BLaER1 (cell line): ENCODE data around the gene ZC3H15.

ENCODE experiments used
- H3K27ac ChIP-seq: shearing (Covaris generic); formaldehyde crosslinking; 2 replicates; pipeline ENCODE4 v1.8.1; 2022
- H3K27me3 ChIP-seq: shearing (Covaris generic); formaldehyde crosslinking; 2 replicates; pipeline ENCODE4 v1.8.1; 2022
- H3K36me3 ChIP-seq: shearing (Covaris generic); formaldehyde crosslinking; 2 replicates; pipeline ENCODE4 v1.8.1; 2022
- H3K4me1 ChIP-seq: shearing (Covaris generic); formaldehyde crosslinking; 2 replicates; pipeline ENCODE4 v1.8.1; 2022
- H3K4me2 ChIP-seq: shearing (Covaris generic); formaldehyde crosslinking; 2 replicates; pipeline ENCODE4 v1.8.1; 2022
- H3K4me3 ChIP-seq: shearing (Covaris generic); formaldehyde crosslinking; 2 replicates; pipeline ENCODE4 v1.8.1; 2022
- H3K9ac ChIP-seq: shearing (Covaris generic); formaldehyde crosslinking; 2 replicates; pipeline ENCODE4 v1.8.1; 2022
- H3K9me3 ChIP-seq: shearing (Covaris generic); formaldehyde crosslinking; 2 replicates; pipeline ENCODE4 v1.8.1; 2022
- H4K20me1 ChIP-seq: shearing (Covaris generic); formaldehyde crosslinking; 2 replicates; pipeline ENCODE4 v1.8.1; 2022
- Cebpa-rat ChIP-seq: shearing (Covaris generic); IDR thresholded peaks from 2 replicates; pipeline ENCODE4 v1.8.1; 2022

Gene ZC3H15

DNA sequence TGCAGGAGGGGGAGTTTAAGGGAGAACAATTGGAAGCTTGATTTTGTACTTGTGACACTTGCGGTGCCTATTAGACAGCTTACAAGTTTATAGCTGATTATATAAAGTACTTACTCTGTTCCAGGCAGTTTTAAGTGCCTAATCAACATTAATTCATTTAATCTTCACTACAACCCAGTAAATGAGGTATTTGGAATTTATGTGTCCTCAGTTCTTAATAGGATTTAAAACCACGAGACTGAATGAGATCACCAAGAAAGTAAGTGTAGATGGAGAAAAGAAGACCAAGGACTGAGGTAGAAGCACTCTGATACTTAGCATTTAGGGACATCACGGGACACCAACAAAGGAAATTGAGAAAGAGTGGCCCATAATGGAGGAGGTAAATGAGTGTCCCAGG is 49.8 kb downstream of the ZC3H15 start:
- no peak overlapping the region for H3K4me2 ChIP-seq
- H3K4me1 ChIP-seq, result no peaks in the 10 kb centered on the region
- no peaks in the 10 kb centered on the region for H3K9me3 ChIP-seq
- no peak for TF ChIP-seq Cebpa-rat
- H4K20me1 ChIP-seq, result no peaks in the 10 kb centered on the region
- no peaks in the 10 kb centered on the region for H3K36me3 ChIP-seq
- H3K27me3 ChIP-seq, result no peaks in the 10 kb centered on the region
- no peak overlapping the region for H3K27ac ChIP-seq
- H3K4me3 ChIP-seq, result no peak overlapping the region
- H3K9ac ChIP-seq, result no peak overlapping the region

DNA sequence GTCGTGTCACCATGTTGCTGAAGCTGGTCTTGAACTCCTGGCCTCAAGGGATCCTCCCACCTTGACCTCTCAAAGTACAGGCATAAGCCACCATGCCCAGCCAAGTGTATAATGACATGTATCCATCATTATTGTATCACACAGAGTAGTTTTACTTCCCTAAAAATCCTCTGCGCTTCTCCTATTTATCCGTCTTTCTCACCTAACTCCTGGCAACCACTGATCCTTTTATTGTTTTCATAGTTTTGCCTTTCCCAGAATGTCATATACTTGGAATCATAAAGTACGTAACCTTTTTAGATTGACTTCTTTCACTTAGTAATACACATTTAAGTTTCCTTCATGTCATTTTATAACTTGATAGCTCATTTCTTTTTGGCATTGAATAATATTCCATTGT is 51.0 kb downstream of the ZC3H15 start:
- no peak for TF ChIP-seq Cebpa-rat
- Histone ChIP-seq H3K27me3 (no peaks in the 10 kb centered on the region), H3K4me2 (no peak overlapping the region), H3K36me3 (no peaks in the 10 kb centered on the region), H3K9me3 (no peaks in the 10 kb centered on the region), H3K4me3 (no peak overlapping the region), H4K20me1 (no peaks in the 10 kb centered on the region), H3K27ac (no peak overlapping the region), H3K9ac (no peak overlapping the region), H3K4me1 (no peaks in the 10 kb centered on the region)

GRCh38 chr2:186540941-186541340 is 54.9 kb downstream of the ZC3H15 start:
- no peak overlapping the region for H3K27ac ChIP-seq

DNA sequence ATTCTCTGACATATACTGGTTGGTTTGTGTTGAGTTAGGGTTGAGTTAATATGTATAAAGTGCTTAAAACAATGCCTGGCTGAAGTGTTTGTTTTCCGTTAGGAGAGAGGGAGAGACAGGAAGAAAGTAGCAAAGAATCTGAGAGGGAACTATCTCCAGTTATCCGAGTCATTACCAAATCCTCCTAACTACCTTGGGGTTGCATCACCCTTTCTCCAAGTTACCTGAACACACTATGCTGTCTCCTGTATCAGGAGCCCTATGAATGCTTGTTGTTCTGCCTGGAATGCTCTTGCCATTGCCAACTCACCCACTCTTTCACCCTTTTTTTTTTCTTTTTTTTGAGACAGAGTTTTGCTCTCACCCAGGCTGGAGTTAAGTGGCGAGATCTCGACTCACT is 55.9 kb downstream of the ZC3H15 start:
- H3K9me3 ChIP-seq, result no peaks in the 10 kb centered on the region
- H3K9ac ChIP-seq, result no peak overlapping the region
- H3K4me2 ChIP-seq, result no peak overlapping the region
- no peaks in the 10 kb centered on the region for H3K4me1 ChIP-seq
- H3K27ac ChIP-seq, result no peak overlapping the region
- no peaks in the 10 kb centered on the region for H3K36me3 ChIP-seq
- H3K27me3 ChIP-seq, result no peaks in the 10 kb centered on the region
- no peak for TF ChIP-seq Cebpa-rat
- no peaks in the 10 kb centered on the region for H4K20me1 ChIP-seq
- no peak overlapping the region for H3K4me3 ChIP-seq

More at GRCh38 chr2:186540941-186541340, 54.9 kb downstream of the ZC3H15 start:
- H3K4me2 ChIP-seq, result no peak overlapping the region
- H3K9me3 ChIP-seq, result no peaks in the 10 kb centered on the region
- H3K27me3 ChIP-seq, result no peaks in the 10 kb centered on the region
- TF ChIP-seq Cebpa-rat, result no peak
- no peaks in the 10 kb centered on the region for H3K36me3 ChIP-seq
- H4K20me1 ChIP-seq, result no peaks in the 10 kb centered on the region
- no peaks in the 10 kb centered on the region for H3K4me1 ChIP-seq
- no peak overlapping the region for H3K4me3 ChIP-seq
- H3K9ac ChIP-seq, result no peak overlapping the region

DNA sequence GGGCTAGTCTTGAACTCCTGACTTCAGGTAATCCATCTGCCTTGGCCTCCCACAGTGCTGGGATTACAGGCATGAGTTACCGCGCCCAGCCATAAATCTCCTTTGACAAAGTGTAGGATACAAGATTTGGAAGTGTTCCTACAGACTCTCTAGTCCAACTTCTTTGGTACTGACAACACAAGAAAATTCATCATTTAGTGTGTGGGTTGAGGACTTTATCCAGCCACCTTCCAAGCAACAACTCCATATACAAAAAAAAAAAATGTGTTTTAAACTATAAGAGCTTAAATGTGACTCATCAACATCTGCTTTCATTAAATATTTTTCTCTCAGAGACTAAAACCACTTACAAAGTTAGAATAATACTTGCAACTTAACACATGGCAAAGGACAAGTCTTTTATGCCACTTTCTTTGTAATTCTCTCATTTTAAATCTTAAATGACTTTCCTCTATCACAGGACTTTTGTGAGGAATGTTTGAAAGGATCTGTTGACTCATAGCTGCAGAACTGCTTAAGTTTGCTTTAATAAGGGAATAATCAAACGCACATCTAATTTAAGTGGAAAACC is 57.6 kb downstream of the ZC3H15 start:
- Histone ChIP-seq H3K9ac (no peak overlapping the region), H4K20me1 (no peaks in the 10 kb centered on the region), H3K4me1 (no peaks in the 10 kb centered on the region), H3K36me3 (no peaks in the 10 kb centered on the region), H3K27ac (no peak overlapping the region), H3K9me3 (no peaks in the 10 kb centered on the region), H3K4me3 (no peak overlapping the region), H3K27me3 (no peaks in the 10 kb centered on the region), H3K4me2 (no peak overlapping the region)
- no peak for TF ChIP-seq Cebpa-rat

DNA sequence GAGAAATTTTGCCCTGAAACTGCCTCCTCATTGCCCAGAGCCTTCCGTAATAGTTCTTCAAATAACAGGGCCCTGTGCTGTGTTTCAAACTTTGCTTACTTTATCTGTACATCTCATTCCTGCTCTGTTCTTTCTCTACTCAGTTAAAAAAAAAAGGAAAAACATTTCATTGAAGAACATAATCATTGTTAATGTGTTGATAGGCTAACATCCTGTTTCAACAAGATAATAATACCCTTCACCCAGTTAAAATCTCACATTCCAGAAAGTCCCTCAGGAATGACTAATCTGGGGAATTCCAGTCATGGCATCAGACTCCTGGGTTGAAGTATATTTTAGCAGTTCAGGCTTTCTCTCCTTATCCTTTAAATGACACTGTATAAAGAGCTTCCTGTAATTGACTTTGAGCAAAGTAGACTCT is 58.2 kb downstream of the ZC3H15 start:
- no peak overlapping the region for H3K4me3 ChIP-seq
- no peak overlapping the region for H3K27ac ChIP-seq
- no peak for TF ChIP-seq Cebpa-rat
- H3K27me3 ChIP-seq, result no peaks in the 10 kb centered on the region
- no peaks in the 10 kb centered on the region for H4K20me1 ChIP-seq
- no peaks in the 10 kb centered on the region for H3K9me3 ChIP-seq
- H3K9ac ChIP-seq, result no peak overlapping the region
- H3K36me3 ChIP-seq, result no peaks in the 10 kb centered on the region
- H3K4me1 ChIP-seq, result no peaks in the 10 kb centered on the region
- H3K4me2 ChIP-seq, result no peak overlapping the region

DNA sequence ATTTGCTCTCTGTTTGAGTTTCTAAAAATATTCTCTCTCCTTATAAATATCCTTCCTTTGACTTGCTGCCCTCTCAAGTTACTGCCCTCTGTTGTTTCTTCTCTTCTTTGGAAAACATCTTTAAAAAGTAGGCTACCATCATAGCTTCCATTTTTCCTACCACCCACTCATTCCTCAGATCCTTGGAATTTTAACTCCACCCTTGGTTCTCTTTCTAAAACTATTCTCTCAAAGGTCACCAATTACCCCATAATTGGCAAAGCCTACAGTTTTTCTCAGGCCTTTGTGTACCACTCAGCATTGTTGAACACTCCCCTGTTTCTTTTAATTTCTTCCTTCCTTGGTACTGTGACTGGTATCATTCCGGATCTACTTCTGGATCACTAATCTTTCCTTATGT is 60.8 kb downstream of the ZC3H15 start:
- Histone ChIP-seq H3K4me3 (no peak overlapping the region), H3K4me1 (no peaks in the 10 kb centered on the region), H3K36me3 (no peaks in the 10 kb centered on the region), H3K27ac (no peak overlapping the region), H3K4me2 (no peak overlapping the region), H3K9ac (no peak overlapping the region), H3K27me3 (no peaks in the 10 kb centered on the region), H3K9me3 (no peaks in the 10 kb centered on the region), H4K20me1 (no peaks in the 10 kb centered on the region)
- TF ChIP-seq Cebpa-rat, result no peak

- Histone ChIP-seq H3K9me3 (no peaks in the 10 kb centered on the region), H3K27me3 (no peaks in the 10 kb centered on the region), H3K4me2 (no peak overlapping the region), H3K4me3 (no peak overlapping the region), H3K36me3 (no peaks in the 10 kb centered on the region), H3K27ac (no peak overlapping the region), H4K20me1 (no peaks in the 10 kb centered on the region), H3K4me1 (no peaks in the 10 kb centered on the region), H3K9ac (no peak overlapping the region)
- no peak for TF ChIP-seq Cebpa-rat
Measured at GRCh38 chr2:186551323-186552050, 65.4 kb downstream of the ZC3H15 start.

- no peak for TF ChIP-seq Cebpa-rat
- H3K9me3 ChIP-seq, result no peaks in the 10 kb centered on the region
- no peaks in the 10 kb centered on the region for H3K36me3 ChIP-seq
- no peak overlapping the region for H3K9ac ChIP-seq
- no peaks in the 10 kb centered on the region for H3K27me3 ChIP-seq
- no peak overlapping the region for H3K4me3 ChIP-seq
- H3K4me2 ChIP-seq, result no peak overlapping the region
- no peaks in the 10 kb centered on the region for H3K4me1 ChIP-seq
- H4K20me1 ChIP-seq, result no peaks in the 10 kb centered on the region
- H3K27ac ChIP-seq, result no peak overlapping the region
Measured at GRCh38 chr2:186554429-186554828, 68.4 kb downstream of the ZC3H15 start.

DNA sequence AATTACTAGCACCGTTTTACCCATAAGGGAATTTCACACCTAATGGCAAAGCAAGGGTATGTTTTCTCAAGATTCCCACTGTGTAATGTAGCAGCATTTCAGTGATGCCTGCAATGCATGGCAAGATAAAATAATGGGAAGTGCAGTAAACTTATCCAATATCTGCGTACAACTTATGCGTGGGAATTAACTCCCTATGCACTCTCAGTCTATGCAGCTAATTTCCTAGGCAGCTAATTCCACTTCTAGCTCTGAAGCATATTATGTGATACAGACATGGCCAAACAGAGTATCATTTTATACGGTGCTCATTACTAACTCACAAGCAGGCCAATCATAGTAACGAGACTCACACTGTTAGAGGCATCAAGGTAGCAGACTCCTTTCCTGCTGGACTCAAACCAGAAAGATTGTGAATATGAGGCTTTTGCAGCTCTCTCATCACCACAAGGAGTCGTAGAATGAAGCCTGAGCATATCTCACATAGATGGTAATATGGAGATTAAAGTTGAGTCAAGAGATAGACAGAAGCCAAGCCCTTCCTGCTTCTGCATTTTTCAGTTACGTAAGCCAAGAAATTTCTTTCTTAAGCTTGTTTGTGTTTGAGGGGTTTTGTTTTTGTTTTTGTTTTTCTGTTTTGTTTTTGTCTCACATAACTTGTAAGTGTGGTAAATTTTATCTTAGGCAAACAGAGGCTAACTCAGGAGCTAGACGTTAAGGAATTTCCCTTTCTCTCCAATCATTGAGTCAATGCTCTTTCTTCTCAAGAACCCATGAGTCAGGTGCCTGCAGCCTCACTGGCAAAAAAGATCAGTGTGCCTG is 69.0 kb downstream of the ZC3H15 start:
- H3K4me1 ChIP-seq, result no peaks in the 10 kb centered on the region
- no peak for TF ChIP-seq Cebpa-rat
- no peak overlapping the region for H3K4me2 ChIP-seq
- no peak overlapping the region for H3K4me3 ChIP-seq
- no peaks in the 10 kb centered on the region for H4K20me1 ChIP-seq
- H3K9me3 ChIP-seq, result no peaks in the 10 kb centered on the region
- no peak overlapping the region for H3K27ac ChIP-seq
- no peaks in the 10 kb centered on the region for H3K36me3 ChIP-seq
- H3K9ac ChIP-seq, result no peak overlapping the region
- H3K27me3 ChIP-seq, result no peaks in the 10 kb centered on the region
